Measurements from ENCODE around the gene FOXRED1.

- no peak for TF ChIP-seq CTCF (optimal IDR thresholded peaks at IDR 0.05 in 1 of 3, IDR thresholded peaks at IDR 0.05 in 1 of 3, conservative IDR thresholded peaks at IDR 0.05 in 1 of 3; ENCODE audit: extremely low read depth in 1 of 3, insufficient read depth in 2 of 3, low read length in 3 of 3)
- TF ChIP-seq EZH2 (IDR thresholded peaks at IDR 0.05; ENCODE audit: low read length), result no peak
Measured at GRCh38 chr11:126231725-126232459, 37.1 kb upstream of the FOXRED1 start.

All from keratinocyte (primary cell).